Heart left ventricle (tissue), 16 donors: ENCODE data around the gene KDM3B. TPM values are rescaled to one million over a fixed set of nuclear protein-coding genes. Genes with fewer than 3 reads are reported as not detected.
"Not testable (repeated sequence)": the region's sequence is repeated elsewhere in the genome, so short reads cannot be mapped to it uniquely, and the experiment has no call there.

Experiments used
- ATAC-seq, 4 donors: fragments of 200-7000 bp; cut with Tn5 transposase; one replicate each; pipeline ENCODE4 v1.9.1; 2020 to 2022; ENCODE audit warnings: moderate library complexity in 4 of 4, mild to moderate bottlenecking in 3 of 4, moderate number of reproducible peaks in 1 of 4
- DNase-seq, 5 donors: peaks; one replicate each; pipeline ENCODE4 v3.0.0-alpha.2; 2020
- H3K27ac ChIP-seq, 12 donors: fragments of 200-600 bp; sonication (generic) in 4 of 12; one replicate each; pipeline versions ENCODE4 v1.5.0 to v1.8.0; 2016 to 2022; ENCODE audit warnings: mild to moderate bottlenecking in 2 of 12
- H3K27me3 ChIP-seq, 9 donors: fragments of 200-600 bp; sonication (generic) in 2 of 9; one replicate each; pipeline versions ENCODE4 v1.5.1 to v1.8.0; 2016 to 2022; ENCODE audit warnings: mild to moderate bottlenecking in 3 of 9
- H3K36me3 ChIP-seq, 9 donors: fragments of 200-600 bp; sonication (generic) in 2 of 9; one replicate each; pipeline versions ENCODE4 v1.5.0 to v1.8.0; 2018 to 2022; ENCODE audit warnings: mild to moderate bottlenecking in 2 of 9
- H3K4me1 ChIP-seq, 12 donors: fragments of 200-600 bp; sonication (generic) in 4 of 12; one replicate each; pipeline versions ENCODE4 v1.5.0 to v1.8.0; 2016 to 2022; ENCODE audit warnings: mild to moderate bottlenecking in 3 of 12
- H3K4me3 ChIP-seq, 12 donors: fragments of 200-600 bp; sonication (generic) in 4 of 12; one replicate each; pipeline versions ENCODE4 v1.5.0 to v1.8.0; 2017 to 2022; ENCODE audit warnings: mild to moderate bottlenecking in 9 of 12, moderate library complexity in 4 of 12
- H3K9me3 ChIP-seq, 12 donors: fragments of 200-600 bp; sonication (generic) in 4 of 12; one replicate each; pipeline versions ENCODE4 v1.5.0 to v1.8.0; 2016 to 2022; ENCODE audit warnings: mild to moderate bottlenecking in 1 of 12
- CTCF ChIP-seq, 12 donors: fragments of 200-600 bp; sonication (generic) in 4 of 12; IDR thresholded peaks; one replicate each; pipeline versions ENCODE4 v1.5.0 to v1.8.0; 2018 to 2022; ENCODE audit warnings: antibody characterized with exemption in 12 of 12, mild to moderate bottlenecking in 5 of 12
- POLR2A ChIP-seq, 2 donors: fragments of 450-650 bp; IDR thresholded peaks; one replicate each; pipeline ENCODE4 v1.6.1; 2017; ENCODE audit warnings: antibody characterized with exemption in 2 of 2, mild to moderate bottlenecking in 2 of 2, moderate library complexity in 2 of 2
- WGBS, 4 donors: extraction: QIAGEN DNeasy Blood & Tissue Kit in 2 of 4; methylation state at CpG; one replicate each; pipeline versions ENCODE4 v1.1.5 to v1.1.7; 2013 to 2018; 5-methylcytosine and 5-hydroxymethylcytosine counted together
- intact Hi-C, 10 donors: fragments of 100-400 bp; cut with DNase I; formaldehyde crosslinking; loops; one replicate each; pipeline versions ENCODE4 v1.11.1 to v1.14.2; 2022
- polyA plus RNA-seq, 2 donors: library from polyadenylated mRNA; stranded (reverse); fragments of 200-250 nt; gene quantifications; one replicate each; pipeline ENCODE4 v1.2.3, GENCODE V29; 2013
- total RNA-seq, 9 donors: library from RNA; depleted of rRNA in 2 of 9; stranded (reverse); fragments of >200 nt in 2 of 9; fragmentation: NEBNext Ultra II Directional in 3 of 9; extraction: Animal tissue kit (Norgen Biotek cat#: 25700) in 3 of 9; gene quantifications; one replicate each; pipeline versions ENCODE4 v1.1.0 to v1.2.4, GENCODE V29; 2016 to 2023
- donor health status: ischemic (EF 13 %, LVEDD 7.1; RV severe dilation, severe dysfunction).
- donor health status: healthy with polysubstance abuse.
- donor health status: DM: no; HTN: yes; CAD: no.
- donor health status: DM: no; HTN: no; CAD: no.
- donor health status: ischemic (EF 25% LVEDD 6.9; RV normal size, moderate dysfunction).
- donor health status: ischemic (EF 25% LVEDD 5.7; RV mildly dilated, moderate dysfunction).
- donor health status: healthy.
- donor health status: DM: yes; HTN: yes; CAD: no.
- donor health status: ischemic (EF 35%, LVEDD 5.7; RV mildly dilated, moderate dysfunction).
- donor health status: nonischemic (EF 11% LVEDD 7.7; RV severe dilation, severe dysfunction).
- donor health status: DM: yes; HTN: yes; CAD: no.
- donor health status: PGD.
- donor health status: ischemic (EF 29% LVEDD 5.4; RV normal size, mild dysfunction).
- donor health status: nonischemic (EF 23%, LVEDD 6.1; RV moderate dilation, normal function).

The KDM3B gene
- total and polyA plus RNA-seq, 11 donors: 17.0 to 65.1 (median 44.8) TPM

GRCh38 chr5:138385660-138386059 lies 33.2 kb downstream of the KDM3B start:
- Histone ChIP-seq H3K27ac (no peak overlapping the region), H3K9me3 (no peaks in the 10 kb centered on the region), H3K4me3 (no peak overlapping the region), H3K27me3 (no peaks in the 10 kb centered on the region), H3K4me1 (peaks cover 0 to 8% (median 0%) of the 10 kb centered on the region in 12 donors), H3K36me3 (peaks cover 3 to 97% (median 87%) of the 10 kb centered on the region in 9 donors)
- ATAC-seq: peak in 1 of 4 donors; percentile 30
- intact Hi-C loops: no loop called here
- TF ChIP-seq POLR2A (IDR thresholded peaks at IDR 0.05) (no peak), CTCF (IDR thresholded peaks at IDR 0.05) (no peak)
- WGBS, 4 donors: 87 to 95% (median 93%) methylated on average over 1 of the region's 1 CpG
- no peak for DNase-seq

DNA sequence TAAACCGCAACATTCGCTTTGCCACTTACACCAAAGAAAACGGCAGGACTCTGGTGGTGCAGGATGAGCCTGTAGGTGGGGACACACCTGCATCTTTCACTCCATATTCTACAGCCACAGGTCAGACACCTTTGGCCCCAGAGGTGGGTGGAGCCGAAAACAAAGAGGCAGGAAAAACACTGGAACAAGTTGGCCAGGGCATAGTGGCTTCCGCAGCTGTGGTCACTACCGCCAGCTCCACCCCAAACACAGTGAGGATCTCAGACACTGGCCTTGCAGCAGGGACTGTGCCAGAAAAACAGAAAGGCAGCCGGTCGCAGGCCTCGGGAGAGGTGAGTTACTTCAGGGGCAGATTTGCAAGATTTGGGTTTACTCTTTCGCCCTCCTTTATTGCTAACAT lies 33.8 kb downstream of the KDM3B start:
- no peaks in the 10 kb centered on the region for H3K27me3 ChIP-seq
- H3K36me3 ChIP-seq: peaks cover 3 to 97% (median 87%) of the 10 kb centered on the region in 9 donors
- intact Hi-C loops: no loop called here
- no peaks in the 10 kb centered on the region for H3K9me3 ChIP-seq
- ATAC-seq (peak in 1 of 4 donors; percentile 27), DNase-seq (no peak)
- WGBS, 4 donors: 84 to 93% (median 87%) methylated on average over 10 of the region's 10 CpGs
- TF ChIP-seq CTCF (IDR thresholded peaks at IDR 0.05): no peak
- no peak for TF ChIP-seq POLR2A (IDR thresholded peaks at IDR 0.05)
- no peak overlapping the region for H3K4me3 ChIP-seq
- no peak overlapping the region for H3K27ac ChIP-seq
- H3K4me1 ChIP-seq: peaks cover 0 to 14% (median 0%) of the 10 kb centered on the region in 12 donors

DNA sequence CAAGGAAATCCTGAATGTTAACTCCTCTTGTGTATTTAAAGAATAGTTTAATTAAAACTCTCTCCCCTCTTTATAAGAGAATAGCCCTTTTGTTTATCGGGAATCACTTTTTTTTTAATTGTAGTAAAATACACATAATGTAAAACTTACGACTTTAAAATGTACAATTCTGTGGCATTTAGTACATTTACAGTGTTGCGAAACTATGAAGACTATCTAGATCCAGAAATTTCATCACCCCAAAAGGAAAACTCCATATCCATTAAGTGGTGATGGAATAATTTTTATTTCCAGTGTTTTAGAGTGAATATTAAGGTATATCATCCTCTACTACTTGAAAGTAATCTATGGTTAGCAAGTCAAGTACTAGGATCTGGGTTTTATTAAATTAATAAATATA lies 36.8 kb downstream of the KDM3B start:
- intact Hi-C loops: no loop called here
- H3K4me3 ChIP-seq: no peak overlapping the region

DNA sequence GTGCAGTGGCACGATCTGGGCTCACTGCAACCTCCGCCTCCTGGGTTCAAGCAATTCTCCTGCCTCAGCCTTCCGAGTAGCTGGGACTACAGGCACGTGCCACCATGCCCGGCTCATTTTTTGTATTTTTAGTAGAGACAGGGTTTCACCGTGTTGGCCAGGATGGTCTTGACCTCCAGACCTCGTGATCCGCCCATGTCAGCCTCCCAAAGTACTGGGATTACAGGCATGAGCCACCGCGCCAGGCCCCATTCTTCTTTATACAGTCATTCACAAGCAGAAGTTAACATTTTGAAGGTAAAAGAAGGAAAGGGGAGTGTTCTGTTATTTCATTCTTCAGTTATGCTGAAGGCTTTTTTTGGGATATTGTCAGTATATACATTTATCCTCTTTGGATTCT lies 37.4 kb downstream of the KDM3B start:
- intact Hi-C loops: loop anchor here in 1 of 10 donors (10.0 kb wide), 1 partner anchor 165 kb away; no protein-coding TSS in a partner anchor
- Histone ChIP-seq H3K36me3 (peaks cover 3 to 97% (median 88%) of the 10 kb centered on the region in 9 donors), H3K4me1 (peaks cover 0 to 33% (median 6%) of the 10 kb centered on the region in 12 donors)
- DNase-seq, ATAC-seq, H3K9me3 ChIP-seq, H3K27ac ChIP-seq, H3K4me3 ChIP-seq, H3K27me3 ChIP-seq: not testable (repeated sequence)
- 93 to 98% (median 94%) methylated on average over 10 of the region's 10 CpGs for WGBS, 4 donors

More for the DNA sequence above, 36.8 kb downstream of the KDM3B start:
- ATAC-seq: no peak
- Histone ChIP-seq H3K27me3 (no peaks in the 10 kb centered on the region), H3K9me3 (no peaks in the 10 kb centered on the region), H3K36me3 (peaks cover 3 to 97% (median 86%) of the 10 kb centered on the region in 9 donors), H3K27ac (no peak overlapping the region), H3K4me1 (peaks cover 0 to 33% (median 6%) of the 10 kb centered on the region in 12 donors)
- TF ChIP-seq CTCF (IDR thresholded peaks at IDR 0.05): no peak
- no peak for TF ChIP-seq POLR2A (IDR thresholded peaks at IDR 0.05)
- WGBS, 4 donors: 93 to 96% (median 94%) methylated on average over 3 of the region's 3 CpGs
- DNase-seq: no peak
